SU-DHL-6 (cell line): ENCODE measurements around the gene MYOD1.

Experiments used
- H2AFZ ChIP-seq: fragments of 200-600 bp; sonication (generic); 2 replicates; pipeline ENCODE4 v1.6.1; 2014; ENCODE audit warnings: low read depth, mild to moderate bottlenecking, moderate library complexity, mixed read lengths, antibody characterized with exemption, low read length; ENCODE audit not compliant: severe bottlenecking
- H3F3A ChIP-seq: fragments of 200-600 bp; shearing (Covaris generic); 2 replicates; pipeline ENCODE4 v1.6.0; 2016; ENCODE audit warnings: antibody characterized with exemption, mild to moderate bottlenecking; ENCODE audit not compliant: insufficient read depth
- H3K27ac ChIP-seq: fragments of 200-600 bp; sonication (generic); 2 replicates; pipeline ENCODE4 v1.5.1; 2016; ENCODE audit warnings: low read depth, mild to moderate bottlenecking, low read length, moderate library complexity, mixed read lengths
- H3K27me3 ChIP-seq: fragments of 200-600 bp; sonication (generic), shearing (Covaris generic); 2 replicates; pipeline ENCODE4 v1.6.0; 2014; ENCODE audit warnings: mild to moderate bottlenecking, low read length
- H3K36me3 ChIP-seq: fragments of 200-600 bp; sonication (generic); 2 replicates; pipeline ENCODE4 v1.6.1; 2014; ENCODE audit warnings: mild to moderate bottlenecking, low read length, mixed read lengths
- H3K4me2 ChIP-seq: fragments of 300-600, 200-600 bp; shearing (Covaris generic), sonication (generic); 2 replicates; pipeline ENCODE4 v1.6.0; 2014; ENCODE audit warnings: low read length, low read depth, mild to moderate bottlenecking; ENCODE audit not compliant: poor library complexity, severe bottlenecking
- H3K4me3 ChIP-seq: fragments of 200-600 bp; sonication (generic); 2 replicates; pipeline ENCODE4 v1.5.1; 2014; ENCODE audit warnings: antibody characterized with exemption, low read length, mild to moderate bottlenecking, mixed read lengths; ENCODE audit not compliant: insufficient read depth, poor library complexity, severe bottlenecking
- H3K79me2 ChIP-seq: fragments of 200-600 bp; sonication (generic); 2 replicates; pipeline ENCODE4 v1.6.1; 2014; ENCODE audit warnings: mild to moderate bottlenecking, low read length, moderate library complexity; ENCODE audit not compliant: insufficient read depth
- H3K9ac ChIP-seq: fragments of 200-600 bp; sonication (generic); 2 replicates; pipeline ENCODE4 v1.7.0; 2014; ENCODE audit warnings: mild to moderate bottlenecking, low read length
- H3K9me2 ChIP-seq: fragments of 200-600 bp; sonication (generic); replicated peaks from 2 replicates; pipeline ENCODE4 v1.6.1; 2014; ENCODE audit warnings: low read length; ENCODE audit not compliant: insufficient read depth
- H3K9me3 ChIP-seq: fragments of 200-600 bp; sonication (generic); 2 replicates; pipeline ENCODE4 v1.6.1; 2014; ENCODE audit warnings: low read length, mixed read lengths; ENCODE audit not compliant: insufficient read depth
- H4K20me1 ChIP-seq: fragments of 200-600 bp; sonication (generic); 2 replicates; pipeline ENCODE4 v1.6.1; 2014; ENCODE audit warnings: low read depth, mild to moderate bottlenecking, antibody characterized with exemption, low read length, moderate library complexity, mixed read lengths
- EZH2phosphoT487 ChIP-seq: fragments of 200-600 bp; sonication (generic), shearing (Covaris generic); conservative IDR thresholded peaks from 2 replicates; pipeline ENCODE4 v1.6.1; 2018; ENCODE audit warnings: mild to moderate bottlenecking, antibody characterized with exemption, low read length, moderate library complexity, mixed read lengths
- TF ChIP-seq, protein P1 (sequence below): fragments of 200-600 bp; sonication (generic); IDR thresholded peaks from one replicate; pipeline ENCODE4 v1.5.1; 2017; ENCODE audit warnings: antibody characterized with exemption, mild to moderate bottlenecking, low read length, moderate library complexity; ENCODE audit not compliant: insufficient read depth, poor library complexity, severe bottlenecking

Gene MYOD1

DNA sequence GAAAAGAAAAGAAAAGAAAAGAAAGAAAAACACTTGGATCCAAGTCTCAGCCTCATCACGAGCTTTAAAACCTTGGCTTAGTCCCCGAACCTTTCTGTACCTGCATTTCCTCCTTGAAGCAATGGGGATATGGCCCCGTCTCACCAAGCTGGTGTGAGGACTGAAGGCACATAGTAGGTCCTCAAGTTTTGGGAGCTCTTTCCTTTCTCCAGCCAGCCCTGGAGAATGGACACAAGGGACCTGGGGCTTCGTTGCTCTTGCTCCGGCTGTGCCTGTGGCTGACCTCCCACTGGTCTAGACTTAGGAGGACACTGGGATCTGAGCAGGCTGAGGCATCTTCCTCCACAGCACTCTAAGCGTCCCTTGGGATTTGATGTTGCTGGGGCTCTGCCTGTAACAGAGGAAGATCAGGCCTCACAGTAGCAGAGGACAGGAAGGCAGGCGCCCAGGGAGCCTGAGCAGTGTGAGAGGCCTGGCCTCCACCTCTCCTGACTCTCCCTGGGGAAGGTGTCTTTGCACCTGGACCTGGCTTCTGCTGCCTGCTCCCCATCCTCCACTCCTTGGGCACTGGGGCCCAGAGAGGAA, 48.0 kb downstream of the MYOD1 start:
- no peaks in the 10 kb centered on the region for H3K36me3 ChIP-seq

DNA sequence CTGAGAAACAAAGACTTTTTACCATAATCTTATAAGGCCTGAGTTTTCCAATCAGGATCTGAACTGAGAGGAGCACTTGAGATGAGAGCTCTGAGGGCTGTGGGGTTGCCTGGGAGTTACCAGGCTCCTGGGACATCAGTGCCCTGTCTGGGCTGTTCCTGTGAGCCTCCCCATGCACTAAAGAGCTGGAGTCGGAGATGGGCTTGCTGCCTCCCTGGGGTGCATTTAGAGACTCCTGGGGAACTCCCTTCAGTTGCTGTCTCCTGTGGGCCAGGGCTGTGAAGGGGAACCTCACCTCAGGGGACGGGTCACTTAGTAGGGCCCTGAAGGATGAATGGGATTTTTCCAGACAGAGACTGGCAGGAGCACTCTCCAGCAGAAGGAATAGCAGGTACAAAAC, 48.5 kb downstream of the MYOD1 start:
- no peaks in the 10 kb centered on the region for H3K27me3 ChIP-seq
- no peak overlapping the region for H3K9ac ChIP-seq
- H3K27ac ChIP-seq, result no peak overlapping the region
- no peak overlapping the region for H3K4me3 ChIP-seq
- no peaks in the 10 kb centered on the region for H3K36me3 ChIP-seq
- H4K20me1 ChIP-seq, result no peaks in the 10 kb centered on the region
- H3K79me2 ChIP-seq, result no peaks in the 10 kb centered on the region
- no peaks in the 10 kb centered on the region for H3F3A ChIP-seq
- H3K4me2 ChIP-seq, result no peak overlapping the region
- no peaks in the 10 kb centered on the region for H3K9me2 ChIP-seq
- no peaks in the 10 kb centered on the region for H3K9me3 ChIP-seq
- no peak overlapping the region for H2AFZ ChIP-seq
- TF ChIP-seq, protein P1, sequence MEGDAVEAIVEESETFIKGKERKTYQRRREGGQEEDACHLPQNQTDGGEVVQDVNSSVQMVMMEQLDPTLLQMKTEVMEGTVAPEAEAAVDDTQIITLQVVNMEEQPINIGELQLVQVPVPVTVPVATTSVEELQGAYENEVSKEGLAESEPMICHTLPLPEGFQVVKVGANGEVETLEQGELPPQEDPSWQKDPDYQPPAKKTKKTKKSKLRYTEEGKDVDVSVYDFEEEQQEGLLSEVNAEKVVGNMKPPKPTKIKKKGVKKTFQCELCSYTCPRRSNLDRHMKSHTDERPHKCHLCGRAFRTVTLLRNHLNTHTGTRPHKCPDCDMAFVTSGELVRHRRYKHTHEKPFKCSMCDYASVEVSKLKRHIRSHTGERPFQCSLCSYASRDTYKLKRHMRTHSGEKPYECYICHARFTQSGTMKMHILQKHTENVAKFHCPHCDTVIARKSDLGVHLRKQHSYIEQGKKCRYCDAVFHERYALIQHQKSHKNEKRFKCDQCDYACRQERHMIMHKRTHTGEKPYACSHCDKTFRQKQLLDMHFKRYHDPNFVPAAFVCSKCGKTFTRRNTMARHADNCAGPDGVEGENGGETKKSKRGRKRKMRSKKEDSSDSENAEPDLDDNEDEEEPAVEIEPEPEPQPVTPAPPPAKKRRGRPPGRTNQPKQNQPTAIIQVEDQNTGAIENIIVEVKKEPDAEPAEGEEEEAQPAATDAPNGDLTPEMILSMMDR, result no peak
- TF ChIP-seq EZH2phosphoT487, result no peak

More for the DNA sequence above, 48.0 kb downstream of the MYOD1 start:
- H3K4me2 ChIP-seq, result no peak overlapping the region
- no peaks in the 10 kb centered on the region for H3K27me3 ChIP-seq
- TF ChIP-seq, protein P1, result no peak
- no peak for TF ChIP-seq EZH2phosphoT487
- no peaks in the 10 kb centered on the region for H4K20me1 ChIP-seq
- H3K9ac ChIP-seq, result no peak overlapping the region
- H2AFZ ChIP-seq, result no peak overlapping the region
- no peak overlapping the region for H3K27ac ChIP-seq
- no peaks in the 10 kb centered on the region for H3K79me2 ChIP-seq
- no peaks in the 10 kb centered on the region for H3K9me2 ChIP-seq
- H3K9me3 ChIP-seq, result no peaks in the 10 kb centered on the region
- no peak overlapping the region for H3K4me3 ChIP-seq
- H3F3A ChIP-seq, result no peaks in the 10 kb centered on the region

DNA sequence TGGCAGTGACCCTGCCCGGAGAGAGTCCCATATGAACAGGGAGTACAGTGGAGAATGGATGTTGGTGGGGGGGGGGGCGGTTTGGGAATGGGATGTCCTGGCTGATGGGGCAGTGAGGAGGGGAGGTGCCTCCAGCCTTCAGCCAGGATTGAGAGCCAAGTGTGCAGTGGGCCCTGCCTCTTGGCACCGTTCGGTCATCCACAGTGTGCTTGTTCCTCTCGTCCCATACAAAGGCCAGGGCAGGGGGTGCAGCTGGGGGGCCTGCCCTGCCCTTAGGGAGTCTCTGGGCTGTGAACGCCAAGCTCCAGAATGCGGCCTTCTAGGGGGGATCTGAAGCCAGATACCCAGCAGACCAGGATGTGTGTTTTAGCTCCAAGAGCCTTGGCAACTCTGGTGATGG, 49.2 kb downstream of the MYOD1 start:
- Histone ChIP-seq H3K4me2 (no peak overlapping the region), H3K4me3 (no peak overlapping the region), H3K27ac (no peak overlapping the region), H4K20me1 (no peaks in the 10 kb centered on the region), H3K79me2 (no peaks in the 10 kb centered on the region), H3K9me3 (no peaks in the 10 kb centered on the region), H3F3A (no peaks in the 10 kb centered on the region), H2AFZ (no peak overlapping the region), H3K27me3 (no peaks in the 10 kb centered on the region), H3K9me2 (no peaks in the 10 kb centered on the region), H3K36me3 (no peaks in the 10 kb centered on the region), H3K9ac (no peak overlapping the region)
- no peak for TF ChIP-seq EZH2phosphoT487
- TF ChIP-seq, protein P1, result no peak
